ENCODE measurements around the gene ARHGDIB.

Gene ARHGDIB

GRCh38 chr12:14924541-14924940, 36.9 kb downstream of the ARHGDIB start:
- DNase-seq = no peak

- no peak for DNase-seq
Observed at GRCh38 chr12:14923944-14924343, 37.5 kb downstream of the ARHGDIB start.

- no peak for DNase-seq
Observed at GRCh38 chr12:14921218-14921617, 40.2 kb downstream of the ARHGDIB start.

GRCh38 chr12:14920475-14921126, 40.8 kb downstream of the ARHGDIB start:
- DNase-seq = peak; percentile 22

- DNase-seq = no peak
Observed at GRCh38 chr12:14919455-14919854, 41.9 kb downstream of the ARHGDIB start.

- DNase-seq = no peak
Observed at GRCh38 chr12:14915736-14916135, 45.7 kb downstream of the ARHGDIB start.

GRCh38 chr12:14913381-14913781, 48.0 kb downstream of the ARHGDIB start:
- no peak for DNase-seq

- no peak for DNase-seq
Observed at GRCh38 chr12:14911131-14911530, 50.3 kb downstream of the ARHGDIB start.

- no peak for DNase-seq
Observed at GRCh38 chr12:14910090-14910915, 51.1 kb downstream of the ARHGDIB start.

GRCh38 chr12:14907953-14908352, 53.4 kb downstream of the ARHGDIB start:
- no peak for DNase-seq

- DNase-seq = no peak
Observed at GRCh38 chr12:14906114-14906513, 55.3 kb downstream of the ARHGDIB start.

- DNase-seq = no peak
Observed at GRCh38 chr12:14905269-14906004, 56.0 kb downstream of the ARHGDIB start.

GRCh38 chr12:14904854-14905253, 56.5 kb downstream of the ARHGDIB start:
- DNase-seq = no peak

- no peak for DNase-seq
Observed at GRCh38 chr12:14903386-14904098, 57.9 kb downstream of the ARHGDIB start.

- DNase-seq = no peak
Observed at GRCh38 chr12:14902465-14902864, 58.9 kb downstream of the ARHGDIB start.

- no peak for DNase-seq
Observed at GRCh38 chr12:14901228-14901562, 60.2 kb downstream of the ARHGDIB start.

GRCh38 chr12:14900521-14901227, 60.7 kb downstream of the ARHGDIB start:
- DNase-seq = no peak

GRCh38 chr12:14896521-14897169, 64.8 kb downstream of the ARHGDIB start:
- no peak for DNase-seq

- DNase-seq = no peak
Observed at GRCh38 chr12:14893506-14894250, 67.7 kb downstream of the ARHGDIB start.

GRCh38 chr12:14892726-14893505, 68.5 kb downstream of the ARHGDIB start:
- DNase-seq = no peak

All from CD4-positive, alpha-beta T cell treated with Interleukin-10 for 1 hour (primary cell).